K562 (cell line): ENCODE results near the gene PFDN2. TPM values are rescaled to one million over a fixed set of nuclear protein-coding genes. Genes with fewer than 3 reads are reported as not detected.

Experiments used
- CBFA2T3 ChIP-seq: fragments of 450-650 bp; IDR thresholded peaks from 2 replicates; pipeline ENCODE4 v1.6.1; 2017
- CHD4 ChIP-seq: fragments of 200-600 bp; sonication (generic); IDR thresholded peaks from 3 replicates; pipeline ENCODE4 v1.6.1; 2012; ENCODE audit warnings: low read depth, mild to moderate bottlenecking, mixed read lengths, low read length, inconsistent platforms; ENCODE audit not compliant: insufficient read depth, insufficient replicate concordance, poor library complexity, severe bottlenecking
- EGR1 ChIP-seq: fragments of 450-650 bp; conservative IDR thresholded peaks from 2 replicates; pipeline ENCODE4 v1.6.1; 2017; ENCODE audit warnings: mild to moderate bottlenecking
- MTA1 ChIP-seq: fragments of 450-650 bp; IDR thresholded peaks from 2 replicates; pipeline ENCODE4 v1.6.1; 2017; ENCODE audit warnings: borderline replicate concordance
- NFATC3 ChIP-seq: fragments of 450-650 bp; IDR thresholded peaks from 2 replicates; pipeline ENCODE4 v1.6.1; 2017; ENCODE audit warnings: mild to moderate bottlenecking
- TAF1 ChIP-seq: IDR thresholded peaks from 2 replicates; pipeline ENCODE4 v1.6.1; 2011; ENCODE audit warnings: mild to moderate bottlenecking, low read length, moderate library complexity; ENCODE audit not compliant: insufficient read depth, control insufficient read depth, severe bottlenecking; ENCODE audit errors: extremely low read depth
- ZFPM2 ChIP-seq: fragments of 250-450 bp; sonication (Bioruptor Pico); IDR thresholded peaks from 2 replicates; pipeline ENCODE4 v1.5.1; 2022; ENCODE audit warnings: mild to moderate bottlenecking
- ZNF347 ChIP-seq: fragments of 450-650 bp; formaldehyde crosslinking; IDR thresholded peaks from 2 replicates; pipeline ENCODE4 v1.4.0; 2020; ENCODE audit warnings: low read depth, mild to moderate bottlenecking, moderate library complexity
- ZNF586 ChIP-seq: fragments of 450-650 bp; formaldehyde crosslinking; conservative IDR thresholded peaks from 2 replicates; pipeline ENCODE4 v1.4.0; 2020; ENCODE audit warnings: mild to moderate bottlenecking, moderate library complexity
- polyA plus RNA-seq, 8 experiments: library from polyadenylated mRNA; depleted of rRNA in 4 of 8; stranded (reverse) in 5 of 8; unstranded in 3 of 8; fragments of >200 nt; fragmentation: Nextera tagmentation in 2 of 8; fragmentation: Illumina TruSeq in 1 of 8; extraction: Ambion mirVana in 2 of 8; extraction: Trizol in 1 of 8; gene quantifications; 2 replicates each; pipeline versions ENCODE4 v1.2.1 to v1.2.3, GENCODE V29; 2011 to 2014; ENCODE audit warnings: inconsistent platforms in 1 of 8, missing spikeins in 1 of 8
- total RNA-seq, 7 experiments: library from RNA; depleted of rRNA in 6 of 7; stranded (reverse); fragments of >200 nt in 6 of 7; fragmentation: Illumina TruSeq in 2 of 7; extraction: Trizol in 2 of 7; gene quantifications; 2 replicates each; pipeline versions ENCODE4 v1.2.1 to v1.2.3, GENCODE V29; 2011 to 2021; ENCODE audit warnings: low replicate concordance in 1 of 7
- TF ChIP-seq, protein P1 (sequence below): fragments of 250-450 bp; sonication (Bioruptor Pico); IDR thresholded peaks from 2 replicates; pipeline ENCODE4 v1.5.0; 2020; ENCODE audit warnings: mild to moderate bottlenecking
- TF ChIP-seq, protein P2 (sequence below): fragments of 250-450 bp; sonication (Bioruptor Pico); IDR thresholded peaks from 2 replicates; pipeline ENCODE4 v1.5.0; 2020; ENCODE audit warnings: mild to moderate bottlenecking, borderline replicate concordance
- TF ChIP-seq, protein P3 (sequence below): fragments of 450-650 bp; IDR thresholded peaks from 2 replicates; pipeline ENCODE4 v1.6.1; 2016; ENCODE audit warnings: mild to moderate bottlenecking, moderate library complexity

Gene PFDN2
- total and polyA plus RNA-seq, 9 of the 15 experiments (the other 6 are each of a cell fraction or from before 2014, with no cell fraction given): 50.2 to 361 (median 144) TPM

DNA sequence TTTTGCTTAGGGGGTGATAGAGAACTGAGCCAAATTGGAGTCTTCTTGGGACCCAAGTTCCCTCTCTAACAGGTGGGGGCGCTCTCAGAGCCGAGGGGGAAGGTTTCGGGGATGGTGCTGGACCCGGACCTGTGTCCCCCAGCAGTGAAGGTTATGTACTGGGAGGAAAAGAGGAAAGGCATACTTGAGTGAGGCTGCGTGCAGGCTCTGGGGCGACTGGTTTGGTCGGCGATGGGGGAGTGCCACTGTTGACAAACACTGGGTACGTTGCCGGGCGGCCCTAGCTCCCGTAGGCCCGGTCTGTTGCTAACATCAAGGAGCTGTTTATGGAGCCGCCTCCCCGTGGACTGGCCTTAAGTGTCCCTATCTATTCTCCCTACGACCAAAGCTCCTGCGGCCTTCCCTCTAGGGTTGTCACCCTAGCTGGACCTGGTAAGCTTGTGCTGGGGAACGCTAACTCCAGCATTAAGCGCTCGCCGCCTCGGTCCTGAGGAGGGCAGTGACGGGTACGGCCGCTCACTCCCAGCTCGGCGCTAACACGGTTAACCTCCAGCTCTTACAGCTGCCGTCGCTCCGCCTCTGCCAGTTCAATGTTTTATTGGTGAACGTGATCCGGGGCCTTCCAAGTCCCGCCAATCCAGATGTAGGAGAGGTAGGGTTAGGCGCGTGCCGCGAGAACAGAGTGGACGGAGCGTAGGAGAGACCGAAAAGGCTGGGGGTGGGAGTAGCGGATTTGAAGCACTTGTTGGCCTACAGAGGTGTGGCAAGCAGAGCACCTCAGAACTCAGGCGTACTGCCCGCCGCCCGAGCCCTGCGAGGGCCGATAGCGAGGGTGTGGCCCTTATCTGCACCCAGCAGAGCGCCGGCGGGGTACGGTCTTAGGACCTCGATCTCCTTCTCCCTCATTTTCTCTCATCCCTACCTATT is 48.2 kb upstream of the PFDN2 start, which contains the start of gene PPOX (continued):
- TF ChIP-seq NFATC3 (no peak), EGR1 (peak; percentile 75), TAF1 (peak; percentile 66), ZFPM2 (CRISPR knock-in tag) (no peak), ZNF347 (no peak), CBFA2T3 (peak; percentile 99), CHD4 (no peak), ZNF586 (CRISPR knock-in tag) (no peak), MTA1 (peak; percentile 68)
- TF ChIP-seq, protein P1, sequence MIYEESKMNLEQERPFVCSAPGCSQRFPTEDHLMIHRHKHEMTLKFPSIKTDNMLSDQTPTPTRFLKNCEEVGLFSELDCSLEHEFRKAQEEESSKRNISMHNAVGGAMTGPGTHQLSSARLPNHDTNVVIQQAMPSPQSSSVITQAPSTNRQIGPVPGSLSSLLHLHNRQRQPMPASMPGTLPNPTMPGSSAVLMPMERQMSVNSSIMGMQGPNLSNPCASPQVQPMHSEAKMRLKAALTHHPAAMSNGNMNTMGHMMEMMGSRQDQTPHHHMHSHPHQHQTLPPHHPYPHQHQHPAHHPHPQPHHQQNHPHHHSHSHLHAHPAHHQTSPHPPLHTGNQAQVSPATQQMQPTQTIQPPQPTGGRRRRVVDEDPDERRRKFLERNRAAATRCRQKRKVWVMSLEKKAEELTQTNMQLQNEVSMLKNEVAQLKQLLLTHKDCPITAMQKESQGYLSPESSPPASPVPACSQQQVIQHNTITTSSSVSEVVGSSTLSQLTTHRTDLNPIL (CRISPR knock-in tag): no peak
- TF ChIP-seq, protein P2, sequence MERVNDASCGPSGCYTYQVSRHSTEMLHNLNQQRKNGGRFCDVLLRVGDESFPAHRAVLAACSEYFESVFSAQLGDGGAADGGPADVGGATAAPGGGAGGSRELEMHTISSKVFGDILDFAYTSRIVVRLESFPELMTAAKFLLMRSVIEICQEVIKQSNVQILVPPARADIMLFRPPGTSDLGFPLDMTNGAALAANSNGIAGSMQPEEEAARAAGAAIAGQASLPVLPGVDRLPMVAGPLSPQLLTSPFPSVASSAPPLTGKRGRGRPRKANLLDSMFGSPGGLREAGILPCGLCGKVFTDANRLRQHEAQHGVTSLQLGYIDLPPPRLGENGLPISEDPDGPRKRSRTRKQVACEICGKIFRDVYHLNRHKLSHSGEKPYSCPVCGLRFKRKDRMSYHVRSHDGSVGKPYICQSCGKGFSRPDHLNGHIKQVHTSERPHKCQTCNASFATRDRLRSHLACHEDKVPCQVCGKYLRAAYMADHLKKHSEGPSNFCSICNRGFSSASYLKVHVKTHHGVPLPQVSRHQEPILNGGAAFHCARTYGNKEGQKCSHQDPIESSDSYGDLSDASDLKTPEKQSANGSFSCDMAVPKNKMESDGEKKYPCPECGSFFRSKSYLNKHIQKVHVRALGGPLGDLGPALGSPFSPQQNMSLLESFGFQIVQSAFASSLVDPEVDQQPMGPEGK (CRISPR knock-in tag): no peak
- TF ChIP-seq, protein P3, sequence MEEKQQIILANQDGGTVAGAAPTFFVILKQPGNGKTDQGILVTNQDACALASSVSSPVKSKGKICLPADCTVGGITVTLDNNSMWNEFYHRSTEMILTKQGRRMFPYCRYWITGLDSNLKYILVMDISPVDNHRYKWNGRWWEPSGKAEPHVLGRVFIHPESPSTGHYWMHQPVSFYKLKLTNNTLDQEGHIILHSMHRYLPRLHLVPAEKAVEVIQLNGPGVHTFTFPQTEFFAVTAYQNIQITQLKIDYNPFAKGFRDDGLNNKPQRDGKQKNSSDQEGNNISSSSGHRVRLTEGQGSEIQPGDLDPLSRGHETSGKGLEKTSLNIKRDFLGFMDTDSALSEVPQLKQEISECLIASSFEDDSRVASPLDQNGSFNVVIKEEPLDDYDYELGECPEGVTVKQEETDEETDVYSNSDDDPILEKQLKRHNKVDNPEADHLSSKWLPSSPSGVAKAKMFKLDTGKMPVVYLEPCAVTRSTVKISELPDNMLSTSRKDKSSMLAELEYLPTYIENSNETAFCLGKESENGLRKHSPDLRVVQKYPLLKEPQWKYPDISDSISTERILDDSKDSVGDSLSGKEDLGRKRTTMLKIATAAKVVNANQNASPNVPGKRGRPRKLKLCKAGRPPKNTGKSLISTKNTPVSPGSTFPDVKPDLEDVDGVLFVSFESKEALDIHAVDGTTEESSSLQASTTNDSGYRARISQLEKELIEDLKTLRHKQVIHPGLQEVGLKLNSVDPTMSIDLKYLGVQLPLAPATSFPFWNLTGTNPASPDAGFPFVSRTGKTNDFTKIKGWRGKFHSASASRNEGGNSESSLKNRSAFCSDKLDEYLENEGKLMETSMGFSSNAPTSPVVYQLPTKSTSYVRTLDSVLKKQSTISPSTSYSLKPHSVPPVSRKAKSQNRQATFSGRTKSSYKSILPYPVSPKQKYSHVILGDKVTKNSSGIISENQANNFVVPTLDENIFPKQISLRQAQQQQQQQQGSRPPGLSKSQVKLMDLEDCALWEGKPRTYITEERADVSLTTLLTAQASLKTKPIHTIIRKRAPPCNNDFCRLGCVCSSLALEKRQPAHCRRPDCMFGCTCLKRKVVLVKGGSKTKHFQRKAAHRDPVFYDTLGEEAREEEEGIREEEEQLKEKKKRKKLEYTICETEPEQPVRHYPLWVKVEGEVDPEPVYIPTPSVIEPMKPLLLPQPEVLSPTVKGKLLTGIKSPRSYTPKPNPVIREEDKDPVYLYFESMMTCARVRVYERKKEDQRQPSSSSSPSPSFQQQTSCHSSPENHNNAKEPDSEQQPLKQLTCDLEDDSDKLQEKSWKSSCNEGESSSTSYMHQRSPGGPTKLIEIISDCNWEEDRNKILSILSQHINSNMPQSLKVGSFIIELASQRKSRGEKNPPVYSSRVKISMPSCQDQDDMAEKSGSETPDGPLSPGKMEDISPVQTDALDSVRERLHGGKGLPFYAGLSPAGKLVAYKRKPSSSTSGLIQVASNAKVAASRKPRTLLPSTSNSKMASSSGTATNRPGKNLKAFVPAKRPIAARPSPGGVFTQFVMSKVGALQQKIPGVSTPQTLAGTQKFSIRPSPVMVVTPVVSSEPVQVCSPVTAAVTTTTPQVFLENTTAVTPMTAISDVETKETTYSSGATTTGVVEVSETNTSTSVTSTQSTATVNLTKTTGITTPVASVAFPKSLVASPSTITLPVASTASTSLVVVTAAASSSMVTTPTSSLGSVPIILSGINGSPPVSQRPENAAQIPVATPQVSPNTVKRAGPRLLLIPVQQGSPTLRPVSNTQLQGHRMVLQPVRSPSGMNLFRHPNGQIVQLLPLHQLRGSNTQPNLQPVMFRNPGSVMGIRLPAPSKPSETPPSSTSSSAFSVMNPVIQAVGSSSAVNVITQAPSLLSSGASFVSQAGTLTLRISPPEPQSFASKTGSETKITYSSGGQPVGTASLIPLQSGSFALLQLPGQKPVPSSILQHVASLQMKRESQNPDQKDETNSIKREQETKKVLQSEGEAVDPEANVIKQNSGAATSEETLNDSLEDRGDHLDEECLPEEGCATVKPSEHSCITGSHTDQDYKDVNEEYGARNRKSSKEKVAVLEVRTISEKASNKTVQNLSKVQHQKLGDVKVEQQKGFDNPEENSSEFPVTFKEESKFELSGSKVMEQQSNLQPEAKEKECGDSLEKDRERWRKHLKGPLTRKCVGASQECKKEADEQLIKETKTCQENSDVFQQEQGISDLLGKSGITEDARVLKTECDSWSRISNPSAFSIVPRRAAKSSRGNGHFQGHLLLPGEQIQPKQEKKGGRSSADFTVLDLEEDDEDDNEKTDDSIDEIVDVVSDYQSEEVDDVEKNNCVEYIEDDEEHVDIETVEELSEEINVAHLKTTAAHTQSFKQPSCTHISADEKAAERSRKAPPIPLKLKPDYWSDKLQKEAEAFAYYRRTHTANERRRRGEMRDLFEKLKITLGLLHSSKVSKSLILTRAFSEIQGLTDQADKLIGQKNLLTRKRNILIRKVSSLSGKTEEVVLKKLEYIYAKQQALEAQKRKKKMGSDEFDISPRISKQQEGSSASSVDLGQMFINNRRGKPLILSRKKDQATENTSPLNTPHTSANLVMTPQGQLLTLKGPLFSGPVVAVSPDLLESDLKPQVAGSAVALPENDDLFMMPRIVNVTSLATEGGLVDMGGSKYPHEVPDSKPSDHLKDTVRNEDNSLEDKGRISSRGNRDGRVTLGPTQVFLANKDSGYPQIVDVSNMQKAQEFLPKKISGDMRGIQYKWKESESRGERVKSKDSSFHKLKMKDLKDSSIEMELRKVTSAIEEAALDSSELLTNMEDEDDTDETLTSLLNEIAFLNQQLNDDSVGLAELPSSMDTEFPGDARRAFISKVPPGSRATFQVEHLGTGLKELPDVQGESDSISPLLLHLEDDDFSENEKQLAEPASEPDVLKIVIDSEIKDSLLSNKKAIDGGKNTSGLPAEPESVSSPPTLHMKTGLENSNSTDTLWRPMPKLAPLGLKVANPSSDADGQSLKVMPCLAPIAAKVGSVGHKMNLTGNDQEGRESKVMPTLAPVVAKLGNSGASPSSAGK: peak; percentile 79
